ENCODE data around the gene VDR.

DNA sequence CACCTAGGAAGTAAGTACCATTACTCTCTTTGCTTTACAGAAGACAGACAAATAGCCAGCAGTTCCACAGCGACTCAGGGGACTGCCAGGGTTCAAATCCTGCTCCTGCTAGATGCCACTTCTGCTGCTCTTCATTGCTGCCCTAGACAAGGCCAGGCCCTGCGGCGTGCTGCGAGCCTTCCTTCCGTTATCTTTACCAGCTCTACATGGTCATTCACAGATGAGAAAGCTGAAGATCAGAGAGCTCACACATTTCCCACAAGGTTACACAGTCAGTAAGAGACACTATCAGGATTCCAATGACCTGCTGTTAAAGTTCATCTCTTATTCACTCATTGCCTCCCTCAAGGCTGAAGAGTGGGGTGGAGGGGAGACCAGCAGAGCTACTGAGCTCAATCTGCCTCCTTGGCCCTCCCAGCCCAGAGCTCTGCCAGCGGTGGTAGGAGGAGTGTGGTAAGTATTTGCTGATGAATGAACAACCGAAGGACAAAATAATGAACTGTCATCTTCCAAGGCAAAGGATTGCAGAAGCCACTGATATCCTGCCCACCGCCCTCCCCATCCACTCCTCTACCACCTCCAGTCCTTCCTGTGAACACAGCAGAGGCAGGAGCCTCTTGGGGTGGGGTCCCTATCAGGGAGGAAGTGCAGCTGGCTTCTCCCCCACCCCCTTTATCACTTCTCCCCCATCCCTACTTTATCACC, 70.4 kb downstream of the VDR start:
- TF ChIP-seq, protein P1, sequence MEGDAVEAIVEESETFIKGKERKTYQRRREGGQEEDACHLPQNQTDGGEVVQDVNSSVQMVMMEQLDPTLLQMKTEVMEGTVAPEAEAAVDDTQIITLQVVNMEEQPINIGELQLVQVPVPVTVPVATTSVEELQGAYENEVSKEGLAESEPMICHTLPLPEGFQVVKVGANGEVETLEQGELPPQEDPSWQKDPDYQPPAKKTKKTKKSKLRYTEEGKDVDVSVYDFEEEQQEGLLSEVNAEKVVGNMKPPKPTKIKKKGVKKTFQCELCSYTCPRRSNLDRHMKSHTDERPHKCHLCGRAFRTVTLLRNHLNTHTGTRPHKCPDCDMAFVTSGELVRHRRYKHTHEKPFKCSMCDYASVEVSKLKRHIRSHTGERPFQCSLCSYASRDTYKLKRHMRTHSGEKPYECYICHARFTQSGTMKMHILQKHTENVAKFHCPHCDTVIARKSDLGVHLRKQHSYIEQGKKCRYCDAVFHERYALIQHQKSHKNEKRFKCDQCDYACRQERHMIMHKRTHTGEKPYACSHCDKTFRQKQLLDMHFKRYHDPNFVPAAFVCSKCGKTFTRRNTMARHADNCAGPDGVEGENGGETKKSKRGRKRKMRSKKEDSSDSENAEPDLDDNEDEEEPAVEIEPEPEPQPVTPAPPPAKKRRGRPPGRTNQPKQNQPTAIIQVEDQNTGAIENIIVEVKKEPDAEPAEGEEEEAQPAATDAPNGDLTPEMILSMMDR (IDR thresholded peaks at IDR 0.05; ENCODE audit: borderline replicate concordance, extremely low read depth, low read length, poor library complexity, severe bottlenecking) = no peak
- TF ChIP-seq EZH2 (IDR thresholded peaks at IDR 0.05; ENCODE audit: borderline replicate concordance, low read depth, low read length, severe bottlenecking) = no peak

All from DND-41 (cell line).